ENCODE results near the gene ADGRD1.
"Not testable (repeated sequence)": the region's sequence is repeated elsewhere in the genome, so short reads cannot be mapped to it uniquely, and the experiment has no call there.

The ADGRD1 gene

GRCh38 chr12:130983328-130984017 is 29.8 kb downstream of the ADGRD1 start:
- DNase-seq (ENCODE audit: low read depth in 4 of 4, low spot score in 1 of 4) = no peak

DNA sequence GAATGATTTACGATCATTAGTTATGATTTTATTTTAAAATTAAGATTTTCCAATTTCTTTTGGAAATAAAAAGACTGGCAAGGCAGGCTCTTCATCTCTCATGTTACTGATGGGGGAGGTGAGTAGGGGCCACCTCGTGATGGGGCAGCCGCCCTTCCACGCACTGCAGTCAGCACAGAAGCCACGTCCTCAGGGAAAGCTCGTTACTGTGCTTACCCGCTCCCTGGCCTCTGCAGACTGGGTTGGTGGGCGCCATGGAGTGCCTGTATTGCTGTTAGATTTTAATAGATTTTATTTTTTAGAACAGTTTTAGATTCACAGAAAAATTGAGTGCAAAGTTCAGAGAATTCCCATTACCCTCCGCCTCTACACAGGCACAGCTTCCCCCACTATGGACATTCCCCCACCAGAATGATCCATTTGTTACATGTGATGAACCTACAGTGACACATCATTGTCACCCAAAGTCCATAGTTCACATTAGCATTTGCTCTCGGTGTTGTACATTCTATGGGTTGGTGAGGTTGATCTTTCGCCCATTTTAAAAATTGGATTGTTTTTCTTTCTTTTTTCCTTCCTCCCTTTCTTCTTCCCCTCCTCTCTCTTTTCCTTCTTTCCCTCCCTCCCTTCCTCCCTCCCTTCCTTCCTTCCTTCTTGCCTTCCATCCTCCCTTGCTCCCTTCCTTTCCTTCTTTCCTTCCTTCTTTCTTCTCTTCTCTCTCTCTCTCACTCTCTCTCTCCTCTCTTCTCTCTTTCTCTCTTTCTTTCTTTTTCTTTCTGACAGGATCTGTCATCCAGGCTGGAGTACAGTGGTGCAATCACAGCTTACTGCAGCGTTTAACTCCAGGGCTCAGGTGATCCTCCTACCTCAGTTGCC is 30.7 kb downstream of the ADGRD1 start:
- no peak for DNase-seq (ENCODE audit: low read depth in 4 of 4, low spot score in 1 of 4)

- no peak for DNase-seq (ENCODE audit: low read depth in 4 of 4, low spot score in 1 of 4)
These were observed 33.6 kb downstream of the ADGRD1 start for GRCh38 chr12:130987151-130987931.

GRCh38 chr12:130988261-130988660 is 34.6 kb downstream of the ADGRD1 start:
- DNase-seq (ENCODE audit: low read depth in 4 of 4, low spot score in 1 of 4) = no peak

DNA sequence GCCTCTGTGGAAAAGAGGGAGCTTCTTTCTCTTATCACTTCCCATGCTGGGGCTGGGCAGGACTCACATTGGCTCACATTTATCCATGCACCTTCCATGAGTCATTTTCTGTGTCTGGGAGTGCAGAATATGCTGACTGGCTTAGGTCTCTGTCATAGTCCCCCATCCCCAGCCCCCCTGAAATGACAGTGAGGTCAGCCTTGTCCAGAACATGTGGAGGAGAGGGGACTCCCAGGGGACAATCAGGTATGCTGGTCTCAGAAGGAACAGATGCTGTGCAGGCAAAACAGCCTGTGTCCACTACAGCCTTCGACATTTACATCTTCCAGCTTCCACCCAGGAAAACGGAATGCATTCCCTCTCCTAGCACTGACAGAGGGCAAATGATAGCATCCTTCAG is 35.0 kb downstream of the ADGRD1 start:
- no peak for DNase-seq (ENCODE audit: low read depth in 4 of 4, low spot score in 1 of 4)

- no peak for DNase-seq (ENCODE audit: low read depth in 4 of 4, low spot score in 1 of 4)
These were observed 35.7 kb downstream of the ADGRD1 start for GRCh38 chr12:130989391-130989790.

DNA sequence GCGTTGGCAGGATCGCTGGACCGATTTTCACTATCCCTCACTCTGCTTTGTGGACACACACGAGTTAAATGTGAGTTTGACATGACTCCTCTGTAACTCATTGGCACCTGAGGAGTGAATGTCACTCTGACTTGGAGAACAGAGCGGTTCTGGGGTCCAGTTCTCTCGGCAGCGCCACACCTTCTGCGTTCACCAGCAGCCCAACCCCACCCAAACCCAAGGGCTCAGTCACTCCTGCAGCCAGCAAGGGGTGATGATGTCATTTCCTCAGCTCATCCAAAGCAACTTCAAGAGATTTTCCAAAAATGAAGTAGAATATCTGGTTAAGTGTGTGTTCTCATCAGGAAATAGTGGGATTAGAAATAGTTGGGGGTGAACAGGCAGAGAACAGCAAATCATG is 36.3 kb downstream of the ADGRD1 start:
- no peak for DNase-seq (ENCODE audit: low read depth in 4 of 4, low spot score in 1 of 4)

DNA sequence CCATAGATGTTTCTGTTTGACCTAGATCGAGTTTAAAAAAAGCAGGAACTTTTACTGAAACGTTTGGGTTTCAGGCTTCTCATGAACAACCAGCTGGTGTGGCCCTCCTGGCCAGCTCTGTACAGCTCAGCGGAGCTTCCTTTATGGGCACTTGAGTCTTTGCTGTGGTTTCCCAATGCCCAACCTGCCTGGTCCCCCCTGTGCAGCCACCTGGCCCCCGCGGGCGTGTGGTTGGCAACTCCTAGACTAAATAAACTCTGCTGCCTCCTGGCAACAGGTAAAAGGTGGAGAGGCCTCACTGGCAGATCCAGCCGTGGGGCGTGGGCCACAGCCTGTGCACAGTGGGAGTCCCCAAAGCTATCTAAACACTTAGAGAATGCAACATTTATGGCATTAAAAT is 38.7 kb downstream of the ADGRD1 start:
- no peak for DNase-seq (ENCODE audit: low read depth in 4 of 4, low spot score in 1 of 4)

DNA sequence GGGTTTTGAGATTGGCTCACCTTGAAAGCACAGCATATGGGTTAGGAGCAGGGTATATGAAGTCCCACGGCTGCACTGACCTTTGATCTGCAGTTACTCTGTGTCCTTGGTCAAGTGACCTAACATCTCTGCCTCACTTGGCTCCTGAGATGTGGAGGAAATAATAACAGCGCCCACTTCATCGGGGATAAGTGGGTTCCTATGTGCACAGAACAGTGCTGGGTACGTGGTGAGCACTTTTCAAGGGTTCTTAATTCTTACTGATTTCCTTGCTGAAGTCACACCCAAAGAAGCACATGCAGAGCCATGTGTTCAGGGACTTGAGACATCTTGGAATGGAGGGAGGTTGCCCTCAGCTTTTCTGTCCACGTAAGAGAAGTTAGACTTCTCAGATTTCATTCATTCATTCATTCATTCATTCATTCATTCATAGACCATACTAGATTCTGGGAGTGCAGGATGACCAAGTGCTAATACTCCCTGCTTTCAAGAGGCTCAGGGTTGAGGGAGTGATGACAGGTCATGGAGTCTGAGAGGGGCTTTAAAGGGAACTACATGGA is 39.4 kb downstream of the ADGRD1 start:
- no peak for DNase-seq (ENCODE audit: low read depth in 4 of 4, low spot score in 1 of 4)

DNA sequence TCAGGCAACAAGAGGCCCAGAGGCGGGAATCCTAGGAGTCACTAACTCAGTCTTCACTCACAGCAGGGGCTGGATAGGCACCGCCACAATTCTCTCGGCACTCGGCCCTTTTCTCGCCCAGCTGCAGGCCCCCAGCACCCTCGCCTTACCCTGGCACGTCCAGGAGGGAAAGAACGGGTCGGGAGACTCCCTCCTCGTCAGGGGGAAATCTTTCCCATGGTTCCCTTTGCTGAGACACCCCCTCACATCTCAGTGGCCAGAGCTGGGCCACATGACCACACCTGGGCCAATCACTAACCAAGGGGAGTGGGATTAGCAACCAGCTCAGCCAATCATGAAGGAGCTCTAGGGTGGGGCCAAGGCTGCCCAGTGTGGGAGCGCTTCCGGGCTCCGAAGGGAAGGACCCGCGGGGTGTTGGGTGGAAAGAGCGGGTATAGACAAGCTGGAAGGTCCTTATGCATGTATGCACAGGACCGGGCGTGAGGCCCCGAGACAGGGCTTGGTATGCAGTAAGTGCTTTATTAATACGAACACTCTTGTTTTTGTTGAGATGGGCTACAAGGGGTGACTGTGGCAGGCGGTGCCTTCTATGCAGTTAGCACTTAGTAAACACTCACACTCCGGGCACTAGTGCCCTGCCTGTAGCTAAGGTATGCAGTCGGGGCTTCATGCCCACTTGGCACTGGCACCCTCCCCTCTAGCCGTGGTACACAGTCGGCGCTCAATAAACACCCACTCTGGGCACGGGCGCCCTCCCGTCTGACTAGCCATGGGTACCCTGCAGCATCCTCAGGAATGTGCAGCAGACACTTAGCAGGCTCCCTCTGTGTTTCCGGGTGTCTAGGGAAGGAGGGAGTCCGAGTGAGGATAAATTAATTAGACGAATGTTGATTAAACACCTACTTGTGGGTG is 40.3 kb downstream of the ADGRD1 start:
- no peak for DNase-seq (ENCODE audit: low read depth in 4 of 4, low spot score in 1 of 4)

DNA sequence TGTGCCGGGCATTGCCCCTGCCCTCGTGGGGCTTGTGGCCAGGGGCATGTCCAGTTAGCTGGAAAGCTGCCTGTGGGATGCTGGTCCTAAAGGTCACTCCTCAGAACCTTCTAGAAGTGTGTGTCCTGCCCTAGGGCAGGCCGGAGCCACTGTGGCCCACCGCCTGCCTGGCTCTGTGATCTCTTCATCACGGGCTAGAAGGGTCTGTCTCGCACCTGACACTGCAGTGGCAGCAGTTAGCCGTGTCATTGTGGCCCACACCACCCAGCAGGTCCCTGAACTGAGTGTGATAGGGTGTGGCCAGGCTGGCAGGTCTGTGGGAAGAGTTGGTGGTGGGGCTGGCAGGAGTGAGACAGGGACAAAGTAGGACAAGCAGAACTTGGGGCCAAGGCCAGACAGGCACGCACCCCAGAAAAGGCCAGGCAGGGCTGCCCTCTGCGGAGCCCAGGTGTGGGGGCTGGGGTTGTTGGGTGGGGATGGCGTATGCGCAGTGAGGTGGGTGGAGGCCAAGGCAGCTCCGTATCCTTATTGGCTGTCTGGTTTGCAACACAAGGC is 41.2 kb downstream of the ADGRD1 start:
- no peak for DNase-seq (ENCODE audit: low read depth in 4 of 4, low spot score in 1 of 4)

DNA sequence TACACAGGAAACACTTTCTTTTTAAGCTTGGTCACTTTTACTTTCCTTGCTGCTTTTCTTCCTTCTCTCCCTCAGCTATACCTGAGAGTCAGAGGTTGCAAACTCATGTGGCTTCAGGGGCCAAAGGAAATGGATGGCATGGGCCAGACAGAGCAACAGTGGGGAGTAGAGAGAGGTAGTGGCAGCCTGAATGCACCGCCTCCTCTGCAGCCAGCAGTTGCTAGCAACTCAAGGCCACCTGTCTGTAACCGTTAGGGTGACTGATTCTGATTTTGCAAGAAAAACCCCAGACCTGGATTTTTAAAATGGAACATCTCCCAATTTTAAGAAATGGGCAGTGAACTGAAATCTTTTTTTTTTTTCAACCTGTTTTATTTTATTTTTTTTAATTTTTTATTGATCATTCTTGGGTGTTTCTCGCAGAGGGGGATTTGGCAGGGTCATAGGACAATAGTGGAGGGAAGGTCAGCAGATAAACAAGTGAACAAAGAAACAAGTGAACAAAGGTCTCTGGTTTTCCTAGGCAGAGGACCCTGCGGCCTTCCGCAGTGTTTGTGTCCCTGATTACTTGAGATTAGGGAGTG is 41.8 kb downstream of the ADGRD1 start:
- not testable (repeated sequence) for DNase-seq (ENCODE audit: low read depth in 4 of 4, low spot score in 1 of 4)

DNA sequence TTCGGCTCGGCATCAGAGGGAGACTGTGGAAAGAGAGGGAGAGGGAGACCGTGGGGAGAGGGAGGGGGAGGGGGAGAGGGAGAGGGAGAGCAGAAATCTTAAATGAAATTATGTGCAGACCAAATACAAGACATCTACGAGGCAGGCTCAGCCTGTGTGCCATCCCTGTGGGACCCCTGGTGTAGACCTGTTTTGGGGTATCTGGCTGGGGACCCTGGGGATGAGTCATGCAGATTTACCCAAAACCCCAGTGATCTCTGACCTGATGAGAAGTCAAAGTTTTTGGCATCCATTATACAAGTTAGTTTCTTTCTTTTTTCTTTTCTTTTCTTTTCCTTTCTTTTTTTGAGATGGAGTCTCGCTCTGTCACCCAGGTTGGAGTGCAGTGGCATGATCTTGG is 44.4 kb downstream of the ADGRD1 start:
- DNase-seq (ENCODE audit: low read depth in 4 of 4, low spot score in 1 of 4) = no peak

DNA sequence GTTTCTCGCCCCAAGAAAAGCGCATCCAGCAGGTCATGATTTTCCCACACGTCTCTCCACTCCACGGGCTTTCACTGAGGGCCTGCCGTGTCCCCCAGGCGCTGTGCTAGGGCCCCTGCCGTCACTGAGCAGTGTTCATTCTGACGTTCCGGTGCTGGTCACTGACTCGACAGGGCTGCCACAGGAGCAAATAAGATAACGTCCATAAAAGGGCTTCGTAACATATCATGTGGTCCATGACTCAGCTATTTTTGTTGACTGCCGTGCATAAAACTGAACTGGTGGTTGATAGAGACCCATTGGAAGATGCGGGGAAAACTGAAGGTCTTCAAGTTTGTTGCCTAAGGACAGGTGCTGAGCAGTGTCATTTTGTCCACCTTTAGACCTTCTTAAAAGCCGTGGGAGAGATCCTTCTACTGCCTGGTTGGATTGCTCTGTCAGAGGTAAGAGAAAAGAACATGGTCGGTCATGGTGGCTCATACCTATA is 46.3 kb downstream of the ADGRD1 start:
- no peak for DNase-seq (ENCODE audit: low read depth in 4 of 4, low spot score in 1 of 4)

- no peak for DNase-seq (ENCODE audit: low read depth in 4 of 4, low spot score in 1 of 4)
These were observed 47.8 kb downstream of the ADGRD1 start for GRCh38 chr12:131001493-131001892.

GRCh38 chr12:131002216-131002631 is 48.5 kb downstream of the ADGRD1 start:
- no peak for DNase-seq (ENCODE audit: low read depth in 4 of 4, low spot score in 1 of 4)

DNA sequence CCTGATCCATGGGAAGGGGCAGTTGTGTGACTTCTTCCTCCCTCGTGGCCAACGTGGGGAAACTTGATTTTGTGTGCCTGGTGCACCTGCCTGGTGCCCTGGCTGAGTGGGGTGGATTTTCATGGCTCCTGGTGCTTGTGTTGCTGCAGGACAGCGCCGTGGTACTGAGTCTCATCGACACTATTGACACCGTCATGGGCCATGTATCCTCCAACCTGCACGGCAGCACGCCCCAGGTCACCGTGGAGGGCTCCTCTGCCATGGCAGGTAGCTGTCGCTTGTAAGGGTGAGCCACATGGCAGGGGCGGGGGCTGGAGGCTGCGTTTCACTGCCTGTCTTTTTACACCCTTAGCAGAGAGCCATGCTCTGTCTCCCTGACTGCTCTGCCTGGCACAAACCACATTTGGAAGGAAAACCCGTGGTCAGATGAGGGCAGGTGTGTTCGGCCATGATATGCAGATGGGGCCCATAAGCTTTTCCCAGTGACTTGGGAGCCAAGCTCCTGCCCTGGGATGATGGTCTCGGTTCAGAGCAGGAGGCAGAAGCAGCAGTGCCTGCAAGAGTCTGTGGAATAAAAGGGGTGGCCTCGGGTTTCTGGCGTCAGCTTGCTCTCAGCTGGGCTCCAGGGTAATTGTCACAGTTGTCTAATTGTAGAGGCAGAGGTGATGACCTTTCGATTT is 49.5 kb downstream of the ADGRD1 start:
- DNase-seq (ENCODE audit: low read depth in 4 of 4, low spot score in 1 of 4) = no peak

- DNase-seq (ENCODE audit: low read depth in 4 of 4, low spot score in 1 of 4) = no peak
These were observed 50.0 kb downstream of the ADGRD1 start for GRCh38 chr12:131003716-131004045.

- DNase-seq (ENCODE audit: low read depth in 4 of 4, low spot score in 1 of 4) = no peak
These were observed 50.5 kb downstream of the ADGRD1 start for GRCh38 chr12:131004166-131004565.
